Panc1 (cell line): Measurements from ENCODE around the gene IFTAP.

ENCODE experiments used
- CTCF ChIP-seq: fragments of 450-650 bp; IDR thresholded peaks from 2 replicates; pipeline ENCODE4 v1.5.1; 2017; ENCODE audit warnings: mild to moderate bottlenecking
- POLR2AphosphoS5 ChIP-seq: IDR thresholded peaks from 2 replicates; pipeline ENCODE4 v1.6.1; 2012; ENCODE audit warnings: mild to moderate bottlenecking, low read depth, low read length, moderate library complexity

GRCh38 chr11:36622431-36623136 lies 28.3 kb downstream of the IFTAP start:
- no peak for TF ChIP-seq POLR2AphosphoS5
- peak; percentile 70; the same call in 1 of the 2 replicates for TF ChIP-seq CTCF
